Ishikawa (cell line): Measurements from ENCODE around the gene SLX4.

Source experiments
- CEBPB ChIP-seq: IDR thresholded peaks from 2 replicates; pipeline ENCODE4 v1.6.1; 2012
- CREB1 ChIP-seq: IDR thresholded peaks from 2 replicates; pipeline ENCODE4 v1.6.1; 2012; ENCODE audit warnings: low read depth
- EGR1 ChIP-seq: IDR thresholded peaks from 2 replicates; pipeline ENCODE4 v1.6.1; 2012
- EP300 ChIP-seq: IDR thresholded peaks from 2 replicates; pipeline ENCODE4 v1.6.1; 2012; ENCODE audit warnings: borderline replicate concordance
- FOXM1 ChIP-seq: IDR thresholded peaks from 2 replicates; pipeline ENCODE4 v1.6.1; 2012; ENCODE audit warnings: low read depth, borderline replicate concordance
- NFIC ChIP-seq: IDR thresholded peaks from 2 replicates; pipeline ENCODE4 v1.6.1; 2012
- RAD21 ChIP-seq: IDR thresholded peaks from 2 replicates; pipeline ENCODE4 v1.6.1; 2012; ENCODE audit warnings: low read depth
- TAF1 ChIP-seq: IDR thresholded peaks from 2 replicates; pipeline ENCODE4 v1.6.1; 2012; ENCODE audit warnings: low read depth, mild to moderate bottlenecking
- TCF12 ChIP-seq: IDR thresholded peaks from 2 replicates; pipeline ENCODE4 v1.6.1; 2012; ENCODE audit warnings: low read depth
- TEAD4 ChIP-seq: IDR thresholded peaks from 2 replicates; pipeline ENCODE4 v1.6.1; 2012
- YY1 ChIP-seq: IDR thresholded peaks from 2 replicates; pipeline ENCODE4 v1.6.1; 2012; ENCODE audit warnings: low read depth
- ZBTB7A ChIP-seq: IDR thresholded peaks from 2 replicates; pipeline ENCODE4 v1.6.1; 2012; ENCODE audit warnings: low read depth
- TF ChIP-seq, protein P1 (sequence below): IDR thresholded peaks from 2 replicates; pipeline ENCODE4 v1.6.1; 2012; ENCODE audit warnings: low read depth, mild to moderate bottlenecking
- TF ChIP-seq, protein P2 (sequence below): IDR thresholded peaks from 2 replicates; pipeline ENCODE4 v1.6.1; 2012
- TF ChIP-seq, protein P3 (sequence below): IDR thresholded peaks from 2 replicates; pipeline ENCODE4 v1.6.1; 2012

SLX4 gene

DNA sequence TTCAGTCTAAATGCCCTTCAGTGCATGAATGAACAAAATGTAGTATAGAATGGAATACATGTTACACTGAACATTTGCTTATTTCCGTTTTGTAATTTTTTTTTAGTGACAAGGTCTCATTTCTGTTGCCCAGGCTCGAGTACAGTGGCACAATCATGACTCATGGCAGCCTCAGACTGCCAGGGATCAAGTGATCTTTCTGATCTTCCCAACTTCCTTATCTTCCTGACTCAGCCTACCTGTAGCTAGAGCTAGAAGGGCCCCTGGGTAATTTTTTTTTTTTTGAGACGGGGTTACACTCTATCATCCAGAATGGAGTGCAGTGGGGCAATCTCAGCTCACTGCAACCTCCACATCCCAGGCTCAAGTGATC lies 7.3 kb upstream of the SLX4 start:
- TF ChIP-seq FOXM1 (no peak), YY1 (no peak), CEBPB (no peak), TEAD4 (no peak), TCF12 (no peak), CREB1 (no peak), ZBTB7A (no peak), NFIC (no peak), RAD21 (no peak), EP300 (no peak), TAF1 (no peak), EGR1 (no peak)
- TF ChIP-seq, protein P1, sequence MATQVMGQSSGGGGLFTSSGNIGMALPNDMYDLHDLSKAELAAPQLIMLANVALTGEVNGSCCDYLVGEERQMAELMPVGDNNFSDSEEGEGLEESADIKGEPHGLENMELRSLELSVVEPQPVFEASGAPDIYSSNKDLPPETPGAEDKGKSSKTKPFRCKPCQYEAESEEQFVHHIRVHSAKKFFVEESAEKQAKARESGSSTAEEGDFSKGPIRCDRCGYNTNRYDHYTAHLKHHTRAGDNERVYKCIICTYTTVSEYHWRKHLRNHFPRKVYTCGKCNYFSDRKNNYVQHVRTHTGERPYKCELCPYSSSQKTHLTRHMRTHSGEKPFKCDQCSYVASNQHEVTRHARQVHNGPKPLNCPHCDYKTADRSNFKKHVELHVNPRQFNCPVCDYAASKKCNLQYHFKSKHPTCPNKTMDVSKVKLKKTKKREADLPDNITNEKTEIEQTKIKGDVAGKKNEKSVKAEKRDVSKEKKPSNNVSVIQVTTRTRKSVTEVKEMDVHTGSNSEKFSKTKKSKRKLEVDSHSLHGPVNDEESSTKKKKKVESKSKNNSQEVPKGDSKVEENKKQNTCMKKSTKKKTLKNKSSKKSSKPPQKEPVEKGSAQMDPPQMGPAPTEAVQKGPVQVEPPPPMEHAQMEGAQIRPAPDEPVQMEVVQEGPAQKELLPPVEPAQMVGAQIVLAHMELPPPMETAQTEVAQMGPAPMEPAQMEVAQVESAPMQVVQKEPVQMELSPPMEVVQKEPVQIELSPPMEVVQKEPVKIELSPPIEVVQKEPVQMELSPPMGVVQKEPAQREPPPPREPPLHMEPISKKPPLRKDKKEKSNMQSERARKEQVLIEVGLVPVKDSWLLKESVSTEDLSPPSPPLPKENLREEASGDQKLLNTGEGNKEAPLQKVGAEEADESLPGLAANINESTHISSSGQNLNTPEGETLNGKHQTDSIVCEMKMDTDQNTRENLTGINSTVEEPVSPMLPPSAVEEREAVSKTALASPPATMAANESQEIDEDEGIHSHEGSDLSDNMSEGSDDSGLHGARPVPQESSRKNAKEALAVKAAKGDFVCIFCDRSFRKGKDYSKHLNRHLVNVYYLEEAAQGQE, result no peak
- TF ChIP-seq, protein P2, sequence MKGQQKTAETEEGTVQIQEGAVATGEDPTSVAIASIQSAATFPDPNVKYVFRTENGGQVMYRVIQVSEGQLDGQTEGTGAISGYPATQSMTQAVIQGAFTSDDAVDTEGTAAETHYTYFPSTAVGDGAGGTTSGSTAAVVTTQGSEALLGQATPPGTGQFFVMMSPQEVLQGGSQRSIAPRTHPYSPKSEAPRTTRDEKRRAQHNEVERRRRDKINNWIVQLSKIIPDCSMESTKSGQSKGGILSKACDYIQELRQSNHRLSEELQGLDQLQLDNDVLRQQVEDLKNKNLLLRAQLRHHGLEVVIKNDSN, result no peak
- TF ChIP-seq, protein P3, sequence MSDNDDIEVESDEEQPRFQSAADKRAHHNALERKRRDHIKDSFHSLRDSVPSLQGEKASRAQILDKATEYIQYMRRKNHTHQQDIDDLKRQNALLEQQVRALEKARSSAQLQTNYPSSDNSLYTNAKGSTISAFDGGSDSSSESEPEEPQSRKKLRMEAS, result no peak

DNA sequence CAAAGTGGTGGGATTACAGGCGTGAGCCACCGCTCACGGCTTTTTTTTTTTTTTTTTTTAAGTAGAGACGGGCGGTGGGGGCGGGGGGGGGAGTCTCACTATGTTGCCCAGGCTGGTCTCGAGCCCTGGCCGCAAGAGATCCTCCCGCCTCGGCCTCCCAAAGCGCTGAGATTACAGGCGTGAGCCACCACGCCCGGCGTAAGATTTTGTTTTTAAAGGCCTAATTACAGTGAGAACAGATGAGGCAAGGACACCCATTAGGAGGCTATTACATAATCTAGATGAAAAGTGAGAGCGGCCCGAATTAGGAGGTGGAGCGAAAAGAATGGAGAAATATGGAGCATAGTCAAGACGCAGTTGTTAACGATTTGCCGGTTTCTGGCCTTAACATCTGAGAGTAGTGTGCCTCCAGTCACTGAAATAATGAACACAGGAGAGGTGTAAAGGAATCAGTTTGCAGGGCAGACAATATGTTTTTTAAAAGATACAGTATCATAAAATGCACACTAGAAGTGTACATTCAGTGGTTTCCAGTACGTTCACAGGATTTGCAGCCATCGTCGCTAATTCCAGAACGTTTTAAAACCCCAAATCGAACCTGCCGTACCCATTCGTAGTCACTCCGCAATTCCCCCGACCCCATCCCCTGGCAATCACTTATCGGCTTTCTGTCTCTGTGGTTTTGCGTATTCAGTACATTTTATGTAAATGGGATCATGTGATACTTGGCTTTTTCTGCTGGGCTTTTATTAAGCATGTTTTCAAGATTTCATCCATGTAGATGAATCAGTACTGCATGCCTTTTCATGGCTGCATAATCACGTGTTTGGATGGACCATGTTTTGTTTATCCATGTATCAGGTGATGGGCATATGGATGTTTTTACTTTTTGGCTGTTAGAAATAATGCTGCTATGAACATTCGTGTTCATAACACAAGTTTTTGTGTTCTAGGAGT lies 1.4 kb upstream of the SLX4 start:
- TF ChIP-seq ZBTB7A (no peak), YY1 (no peak), EGR1 (no peak), CEBPB (no peak), TAF1 (no peak), RAD21 (no peak), EP300 (no peak), FOXM1 (no peak), TEAD4 (no peak), CREB1 (no peak), TCF12 (no peak)
- TF ChIP-seq, protein P3, result no peak

DNA sequence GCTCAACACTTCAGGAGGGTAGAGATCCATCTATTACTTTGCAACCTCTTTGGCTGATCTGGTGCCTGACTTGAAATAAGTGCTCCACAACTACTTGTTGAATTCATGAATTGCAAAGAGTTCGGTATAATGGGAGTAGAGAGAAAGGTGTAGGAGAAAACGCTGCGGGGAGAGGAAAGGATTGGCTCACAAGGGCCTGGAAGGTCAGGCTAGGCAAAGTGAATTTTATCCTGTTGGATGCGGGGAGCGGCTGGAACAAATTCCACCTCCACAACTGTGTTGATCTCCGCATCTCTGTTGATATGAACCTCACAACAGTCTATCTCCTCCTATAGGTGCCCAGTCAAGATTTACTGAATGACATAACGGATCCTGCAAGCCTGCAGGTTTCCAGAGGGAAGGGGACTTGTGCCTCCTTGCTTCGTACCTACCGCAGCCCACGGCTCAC lies 684 bp downstream of the SLX4 start:
- TF ChIP-seq, protein P2, result no peak
- TF ChIP-seq CREB1, result no peak
- TF ChIP-seq TEAD4, result no peak
- TF ChIP-seq FOXM1, result no peak
- no peak for TF ChIP-seq CEBPB
- TF ChIP-seq NFIC, result no peak
- no peak for TF ChIP-seq YY1
- TF ChIP-seq EGR1, result no peak
- TF ChIP-seq, protein P1, result no peak
- TF ChIP-seq, protein P3, result no peak; the same call in 1 of the 2 replicates
- TF ChIP-seq EP300, result no peak
- no peak for TF ChIP-seq TAF1
- no peak for TF ChIP-seq TCF12

DNA sequence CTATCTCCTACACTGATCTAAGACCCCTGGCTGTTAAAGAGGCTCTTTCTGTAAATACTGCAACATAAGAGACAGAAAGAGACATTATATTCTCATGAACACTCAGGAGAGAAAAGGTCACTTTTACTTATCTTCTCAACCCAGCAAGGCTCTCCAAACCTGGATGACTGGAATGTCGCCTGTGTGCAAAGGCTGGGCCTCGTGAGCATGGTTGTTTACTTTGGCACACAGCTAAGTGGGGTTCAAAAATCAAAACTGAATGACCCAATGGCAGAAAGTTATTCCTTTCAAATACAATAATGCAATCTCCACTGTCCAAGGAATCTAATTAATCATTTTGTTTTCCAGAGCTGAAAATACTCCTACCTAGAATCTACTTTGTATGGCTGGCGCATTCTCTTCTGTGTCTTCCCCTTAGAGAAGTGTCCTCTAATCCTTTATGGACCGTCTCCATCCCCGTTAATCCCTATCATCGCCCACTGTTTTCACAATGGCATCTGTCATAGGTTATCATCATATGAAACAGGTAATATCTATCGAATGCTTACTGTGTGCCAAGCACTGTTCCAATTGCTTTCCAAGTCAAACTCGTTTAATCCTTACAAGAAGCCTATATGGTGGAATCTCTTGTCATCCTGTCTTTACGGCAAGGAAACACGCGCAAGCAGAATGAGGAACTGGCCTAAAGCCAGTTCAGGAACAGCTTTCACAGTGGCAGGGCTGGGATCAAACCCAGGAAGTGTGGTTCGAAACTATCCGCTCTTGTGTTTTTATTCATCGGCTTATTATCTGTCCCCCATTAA lies 1.3 kb downstream of the SLX4 start:
- no peak for TF ChIP-seq ZBTB7A

DNA sequence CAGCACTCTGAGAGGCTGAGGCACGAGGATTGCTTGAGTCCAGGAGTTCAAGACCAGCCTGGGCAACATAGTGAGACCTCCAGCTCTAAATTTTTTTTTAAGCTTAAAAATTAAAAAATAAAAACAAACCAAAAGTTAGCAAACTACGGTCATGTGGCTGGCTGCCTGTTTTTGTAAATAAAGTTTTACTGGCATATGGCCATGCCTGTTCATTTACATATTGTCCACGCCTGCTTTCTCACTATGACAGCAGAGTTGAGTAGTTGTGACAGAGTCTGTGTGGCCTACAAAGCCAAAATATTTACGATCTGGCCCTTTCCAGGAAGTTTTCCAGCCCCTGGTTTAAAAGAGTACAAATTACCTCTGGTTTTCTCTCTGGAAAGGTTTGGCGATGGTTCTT lies 3.3 kb downstream of the SLX4 start:
- TF ChIP-seq CEBPB, result no peak
- TF ChIP-seq FOXM1, result no peak
- TF ChIP-seq, protein P1, result no peak
- TF ChIP-seq TEAD4, result no peak
- TF ChIP-seq, protein P3, result no peak
- no peak for TF ChIP-seq TCF12
- TF ChIP-seq EGR1, result no peak
- TF ChIP-seq YY1, result no peak
- no peak for TF ChIP-seq RAD21
- TF ChIP-seq ZBTB7A, result no peak
